Mesangial cell (primary cell): ENCODE data around the gene DUSP3. TPM values are rescaled to one million over a fixed set of nuclear protein-coding genes. Genes with fewer than 3 reads are reported as not detected.

Experiments used
- total RNA-seq: library from RNA; depleted of rRNA; stranded (reverse); fragments of >200 nt; gene quantifications from 2 replicates; pipeline ENCODE4 v1.2.3, GENCODE V29; 2015

DUSP3 gene
- 47.4 and 101 TPM in 2 replicates for total RNA-seq

GRCh38 chr17:43778337-43779144 is at the start of gene DUSP3:
TSS of gene DUSP3 (minus strand) at chr17:43778977. CDS start at chr17:43778924, 53 bp downstream.

GRCh38 chr17:43780135-43780534 is 1.4 kb upstream of the DUSP3 start, which contains the start of gene CFAP97D1:
TSS of gene CFAP97D1 (plus strand) at chr17:43780435. CDS start at chr17:43780463, 28 bp downstream.

GRCh38 chr17:43758497-43759174 is 20.1 kb downstream of the DUSP3 start, which contains the start of gene SOST:
TSS of gene SOST (minus strand) at chr17:43758791. CDS start at chr17:43758741, 50 bp downstream.

Other genes with a start within 250 kb of the DUSP3 start
- gene ETV4, start 232.6 kb downstream of the DUSP3 start, total RNA-seq: 4.3 and 33.1 TPM in 2 replicates
- not detected in 2 replicates for gene MEOX1, start 117.1 kb downstream of the DUSP3 start, total RNA-seq
- not detected in 2 replicates for gene SOST, start 20.2 kb downstream of the DUSP3 start, total RNA-seq
- not detected in 2 replicates for gene CFAP97D1, start 1.5 kb upstream of the DUSP3 start, total RNA-seq
- gene MPP3, start 54.2 kb upstream of the DUSP3 start, total RNA-seq: 6.0 and 7.6 TPM in 2 replicates
- not detected in 2 replicates for gene CD300LG, start 68.2 kb upstream of the DUSP3 start, total RNA-seq
- gene MPP2, start 128.6 kb upstream of the DUSP3 start, total RNA-seq: 2.8 and 4.4 TPM in 2 replicates
- gene PPY, start 163.5 kb upstream of the DUSP3 start, total RNA-seq: not detected in 2 replicates
- gene PYY, start 175.0 kb upstream of the DUSP3 start, total RNA-seq: 0.38 TPM in 1 of 2 replicates, not detected in the other
- 6.2 and 9.0 TPM in 2 replicates for gene NAGS, start 225.6 kb upstream of the DUSP3 start, total RNA-seq
- gene TMEM101, start 236.0 kb upstream of the DUSP3 start, total RNA-seq: 39.3 and 54.3 TPM in 2 replicates